ENCODE results near the gene ZMIZ1.

GRCh38 chr10:79323602-79324001, 254.8 kb downstream of the ZMIZ1 start:
- TF ChIP-seq CTCF (conservative IDR thresholded peaks at IDR 0.05 in 1 of 2, IDR thresholded peaks at IDR 0.05 in 1 of 2; ENCODE audit: low read depth in 1 of 2, low read length in 2 of 2) (no peak), EZH2 (IDR thresholded peaks at IDR 0.05; ENCODE audit: low read length, missing control alignments) (no peak)

Measured in fibroblast of lung (primary cell).